PC-9 (cell line): Measurements from ENCODE around the gene LRCOL1. TPM values are rescaled to one million over a fixed set of nuclear protein-coding genes. Genes with fewer than 3 reads are reported as not detected.

Experiments
- BruUV-seq: library from RNA; stranded (reverse); fragments of 400-500 nt; replicated peaks from 2 replicates; lab custom pipeline; 2021; lab: Mats Ljungman, UMichigan
- CTCF ChIA-PET: fragments of 300-600 bp; sonication (Branson Sonifier 250); formaldehyde crosslinking; loops from one replicate; lab custom pipeline; 2022; ENCODE audit warnings: antibody characterized with exemption; lab: Charles Lee
- POLR2A ChIA-PET: fragments of 300-600 bp; sonication (Branson Sonifier 250); formaldehyde crosslinking; loops from one replicate; lab custom pipeline; 2022; ENCODE audit warnings: antibody characterized with exemption; ENCODE audit not compliant: unreplicated experiment; lab: Charles Lee
- DNase-seq, 2 experiments: peaks; one replicate each; pipeline versions ENCODE4 v3.0.0 to v3.0.0-alpha.2; 2015 to 2022; ENCODE audit warnings: mixed read lengths in 1 of 2
- H2AFZ ChIP-seq: fragments of 200-600 bp; sonication (generic); 2 replicates; pipeline ENCODE4 v1.8.1; 2017; ENCODE audit warnings: antibody characterized with exemption
- H3F3A ChIP-seq: fragments of 200-600 bp; sonication (generic); 2 replicates; pipeline ENCODE4 v1.8.1; 2017; ENCODE audit warnings: antibody characterized with exemption, mild to moderate bottlenecking, low read depth; ENCODE audit not compliant: insufficient read depth
- H3K27ac ChIP-seq: fragments of 200-600 bp; sonication (generic); 2 replicates; pipeline ENCODE4 v1.6.1; 2016; ENCODE audit warnings: mixed run types
- H3K27me3 ChIP-seq: fragments of 200-600 bp; sonication (generic); 2 replicates; pipeline ENCODE4 v1.6.1; 2016; ENCODE audit warnings: low read depth, mixed run types; ENCODE audit not compliant: insufficient read depth
- H3K36me3 ChIP-seq: fragments of 200-600 bp; sonication (generic); 2 replicates; pipeline ENCODE4 v1.6.1; 2016; ENCODE audit warnings: low read depth, mixed run types
- H3K4me1 ChIP-seq: fragments of 200-600 bp; sonication (generic); replicated peaks from 2 replicates; pipeline ENCODE4 v1.6.1; 2016; ENCODE audit warnings: mixed run types; ENCODE audit not compliant: insufficient read depth
- H3K4me2 ChIP-seq: fragments of 200-600 bp; sonication (generic); 2 replicates; pipeline ENCODE4 v1.6.1; 2017; ENCODE audit warnings: mixed run types
- H3K4me3 ChIP-seq: fragments of 200-600 bp; sonication (generic); 2 replicates; pipeline ENCODE4 v1.6.1; 2016; ENCODE audit warnings: mixed run types
- H3K79me2 ChIP-seq: fragments of 200-600 bp; sonication (generic); 2 replicates; pipeline ENCODE4 v1.6.1; 2017; ENCODE audit warnings: low read depth, mixed run types
- H3K9me2 ChIP-seq: fragments of 200-600 bp; sonication (generic); 2 replicates; pipeline ENCODE4 v1.8.1; 2017; ENCODE audit warnings: mild to moderate bottlenecking; ENCODE audit not compliant: insufficient read depth
- H3K9me3 ChIP-seq: fragments of 200-600 bp; sonication (generic); 2 replicates; pipeline ENCODE4 v1.8.1; 2016; ENCODE audit warnings: low read depth; ENCODE audit not compliant: insufficient read depth
- H4K20me1 ChIP-seq: fragments of 200-600 bp; sonication (generic); 2 replicates; pipeline ENCODE4 v1.8.1; 2017; ENCODE audit not compliant: insufficient read depth
- CTCF ChIP-seq: fragments of 200-600 bp; sonication (generic); conservative IDR thresholded peaks from 2 replicates; pipeline ENCODE4 v1.6.1; 2017; ENCODE audit warnings: mixed run types, antibody characterized with exemption, mild to moderate bottlenecking, moderate library complexity
- EZH2 ChIP-seq: fragments of 200-600 bp; sonication (generic); IDR thresholded peaks from 2 replicates; pipeline ENCODE4 v1.8.0; 2017; ENCODE audit warnings: antibody characterized with exemption, low read depth
- intact Hi-C: fragments of 100-400 bp; cut with micrococcal nuclease; formaldehyde crosslinking; loops from one replicate; pipeline ENCODE4 v1.10.0; 2022; ENCODE audit not compliant: unreplicated experiment
- total RNA-seq: library from RNA; stranded (reverse); gene quantifications from 2 replicates; pipeline ENCODE4 v1.2.3, GENCODE V29; 2021

The LRCOL1 gene
- total RNA-seq, 1 experiment from 2014 or later = not detected

- Histone ChIP-seq H3K4me1 (no peaks in the 10 kb centered on the region), H3K9me2 (no peaks in the 10 kb centered on the region), H4K20me1 (no peaks in the 10 kb centered on the region), H3K27ac (no peak overlapping the region), H3K79me2 (no peaks in the 10 kb centered on the region), H3K36me3 (peaks cover 3% of the 10 kb centered on the region; the same call in 1 of the 2 replicates), H3K4me2 (no peak overlapping the region), H2AFZ (no peak overlapping the region), H3K4me3 (no peak overlapping the region), H3K9me3 (no peaks in the 10 kb centered on the region), H3K27me3 (no peaks in the 10 kb centered on the region), H3F3A (no peaks in the 10 kb centered on the region)
- ChIA-PET POLR2A (no interaction called here), CTCF (interaction anchor here (0.5 kb wide), 1 partner anchor 104 kb away, joined by 11 read pairs; no protein-coding TSS in a partner anchor)
- TF ChIP-seq EZH2 (no peak), CTCF (no peak)
- intact Hi-C loops = no loop called here
- no TSS peak for BruUV-seq
- DNase-seq = no peak
Observed at GRCh38 chr12:132647858-132648257, 37.5 kb upstream of the LRCOL1 start.

GRCh38 chr12:132646850-132647249 is 36.5 kb upstream of the LRCOL1 start:
- POLR2A ChIA-PET = no interaction called here

GRCh38 chr12:132642846-132643835 is 32.8 kb upstream of the LRCOL1 start:
- POLR2A ChIA-PET = no interaction called here
- TF ChIP-seq EZH2 (no peak), CTCF (no peak)
- Histone ChIP-seq H3K9me2 (no peaks in the 10 kb centered on the region), H3K9me3 (no peaks in the 10 kb centered on the region), H3F3A (no peaks in the 10 kb centered on the region; the same call in 1 of the 2 replicates), H2AFZ (no peak overlapping the region), H3K27ac (no peak overlapping the region), H3K4me3 (no peak overlapping the region), H3K36me3 (peaks cover 3% of the 10 kb centered on the region; the same call in 1 of the 2 replicates), H3K27me3 (no peaks in the 10 kb centered on the region), H3K4me1 (no peaks in the 10 kb centered on the region), H4K20me1 (no peaks in the 10 kb centered on the region), H3K79me2 (no peaks in the 10 kb centered on the region), H3K4me2 (no peak overlapping the region)
- no TSS peak for BruUV-seq
- CTCF ChIA-PET = no interaction called here
- intact Hi-C loops = no loop called here
- no peak for DNase-seq

More at GRCh38 chr12:132646850-132647249, 36.5 kb upstream of the LRCOL1 start:
- H3F3A ChIP-seq = no peaks in the 10 kb centered on the region
- no peaks in the 10 kb centered on the region for H3K4me1 ChIP-seq
- no peak overlapping the region for H3K4me3 ChIP-seq
- TF ChIP-seq EZH2 (no peak), CTCF (no peak)
- H3K4me2 ChIP-seq = no peak overlapping the region
- no peaks in the 10 kb centered on the region for H4K20me1 ChIP-seq
- DNase-seq = no peak
- CTCF ChIA-PET = no interaction called here
- no peak overlapping the region for H2AFZ ChIP-seq
- H3K79me2 ChIP-seq = no peaks in the 10 kb centered on the region
- H3K27me3 ChIP-seq = no peaks in the 10 kb centered on the region
- intact Hi-C loops = no loop called here
- H3K27ac ChIP-seq = no peak overlapping the region
- H3K9me3 ChIP-seq = no peaks in the 10 kb centered on the region
- peaks cover 3% of the 10 kb centered on the region; the same call in 1 of the 2 replicates for H3K36me3 ChIP-seq
- H3K9me2 ChIP-seq = no peaks in the 10 kb centered on the region
- BruUV-seq = no TSS peak
